ENCODE data around the gene MYH15.

MYH15 gene

DNA sequence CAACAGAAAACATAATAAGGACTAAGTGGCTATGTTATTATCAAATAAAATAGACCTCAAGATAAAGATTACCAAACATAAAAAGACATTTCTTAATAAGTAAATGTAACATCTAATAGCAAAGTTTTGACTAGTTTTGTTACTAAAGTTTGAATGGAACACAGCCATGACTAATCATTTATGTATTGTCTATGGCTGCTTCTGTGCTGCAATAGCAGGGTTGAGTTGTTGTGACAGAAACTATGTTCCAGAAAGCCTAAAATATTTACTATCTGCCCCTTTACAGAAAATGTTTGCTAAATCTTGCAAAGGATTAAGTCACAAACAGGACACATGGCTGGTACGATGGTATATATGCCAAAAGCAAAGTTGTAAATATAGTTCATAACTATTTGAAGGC, 37.9 kb upstream of the MYH15 start:
- no peak for DNase-seq (ENCODE audit: low spot score)
- in situ Hi-C loops (cut with MboI; ENCODE audit: low sequenced_read_pairs, unreplicated experiment), result no loop called here
- TF ChIP-seq, protein P1, sequence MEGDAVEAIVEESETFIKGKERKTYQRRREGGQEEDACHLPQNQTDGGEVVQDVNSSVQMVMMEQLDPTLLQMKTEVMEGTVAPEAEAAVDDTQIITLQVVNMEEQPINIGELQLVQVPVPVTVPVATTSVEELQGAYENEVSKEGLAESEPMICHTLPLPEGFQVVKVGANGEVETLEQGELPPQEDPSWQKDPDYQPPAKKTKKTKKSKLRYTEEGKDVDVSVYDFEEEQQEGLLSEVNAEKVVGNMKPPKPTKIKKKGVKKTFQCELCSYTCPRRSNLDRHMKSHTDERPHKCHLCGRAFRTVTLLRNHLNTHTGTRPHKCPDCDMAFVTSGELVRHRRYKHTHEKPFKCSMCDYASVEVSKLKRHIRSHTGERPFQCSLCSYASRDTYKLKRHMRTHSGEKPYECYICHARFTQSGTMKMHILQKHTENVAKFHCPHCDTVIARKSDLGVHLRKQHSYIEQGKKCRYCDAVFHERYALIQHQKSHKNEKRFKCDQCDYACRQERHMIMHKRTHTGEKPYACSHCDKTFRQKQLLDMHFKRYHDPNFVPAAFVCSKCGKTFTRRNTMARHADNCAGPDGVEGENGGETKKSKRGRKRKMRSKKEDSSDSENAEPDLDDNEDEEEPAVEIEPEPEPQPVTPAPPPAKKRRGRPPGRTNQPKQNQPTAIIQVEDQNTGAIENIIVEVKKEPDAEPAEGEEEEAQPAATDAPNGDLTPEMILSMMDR (IDR thresholded peaks at IDR 0.05; ENCODE audit: borderline replicate concordance, control extremely low read depth, extremely low read depth, insufficient read depth, missing control alignments), result no peak

DNA sequence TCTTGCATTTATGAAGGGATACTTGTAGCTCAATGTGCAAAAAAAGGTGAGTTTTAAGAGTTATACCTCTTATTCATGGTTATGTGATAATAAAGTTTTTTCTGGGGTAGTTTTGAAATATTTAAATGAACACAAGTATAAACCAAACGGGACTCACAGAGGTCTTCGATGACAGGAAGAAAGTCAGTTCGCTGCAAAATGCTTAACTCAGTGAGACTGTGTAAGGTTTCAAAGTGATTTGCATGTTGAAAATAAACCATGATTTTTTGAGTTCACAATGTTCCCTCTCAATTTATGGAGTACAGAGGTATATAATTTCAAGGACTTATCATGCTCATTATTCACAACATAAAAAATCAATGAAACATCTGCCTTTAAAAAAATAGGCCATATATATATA, 36.3 kb upstream of the MYH15 start:
- no peak for DNase-seq (ENCODE audit: low spot score)

DNA sequence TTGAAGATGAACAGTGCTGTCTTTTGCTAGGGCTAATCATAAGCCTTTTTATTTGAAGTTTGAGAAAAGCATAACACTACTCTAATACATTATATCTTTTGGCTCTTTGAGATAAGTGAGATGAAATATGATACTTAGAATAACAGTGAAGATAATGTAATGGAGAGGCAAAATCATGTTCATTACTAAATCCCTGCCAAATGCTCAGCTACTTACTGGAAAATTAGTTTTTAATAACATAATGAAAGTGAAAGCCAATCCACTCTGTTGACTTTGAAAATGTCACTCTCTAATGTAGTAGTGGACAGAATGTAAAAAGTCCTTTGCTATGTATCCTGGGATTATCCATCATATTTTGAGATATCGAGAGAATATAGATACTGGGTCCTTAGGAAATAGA, 35.9 kb upstream of the MYH15 start:
- TF ChIP-seq, protein P1 (IDR thresholded peaks at IDR 0.05; ENCODE audit: borderline replicate concordance, control extremely low read depth, extremely low read depth, insufficient read depth, missing control alignments), result no peak

More for the DNA sequence above, 36.3 kb upstream of the MYH15 start:
- in situ Hi-C loops (cut with MboI; ENCODE audit: low sequenced_read_pairs, unreplicated experiment), result no loop called here
- TF ChIP-seq, protein P1 (IDR thresholded peaks at IDR 0.05; ENCODE audit: borderline replicate concordance, control extremely low read depth, extremely low read depth, insufficient read depth, missing control alignments), result no peak

DNA sequence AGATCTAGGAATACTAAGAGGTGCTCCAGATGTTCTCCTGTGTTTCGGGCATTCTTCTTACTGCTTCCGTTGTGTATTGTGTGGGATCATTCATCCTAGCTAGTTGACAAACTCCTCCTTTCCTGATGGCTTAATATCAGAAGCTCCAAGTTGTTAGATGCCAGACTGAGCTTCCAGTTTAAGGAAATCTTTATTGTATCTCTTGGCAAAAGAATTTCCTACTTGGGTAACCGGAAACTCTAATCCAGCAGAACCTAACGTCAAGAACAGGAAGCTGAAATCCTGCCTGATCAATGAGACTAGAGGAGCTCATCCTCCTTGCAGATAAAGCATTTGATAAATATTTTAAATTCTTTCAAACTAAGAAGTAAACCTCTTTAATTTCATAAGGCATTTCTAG, 27.7 kb upstream of the MYH15 start:
- no peak for DNase-seq (ENCODE audit: low spot score)
- in situ Hi-C loops (cut with MboI; ENCODE audit: low sequenced_read_pairs, unreplicated experiment), result no loop called here
- TF ChIP-seq, protein P1 (IDR thresholded peaks at IDR 0.05; ENCODE audit: borderline replicate concordance, control extremely low read depth, extremely low read depth, insufficient read depth, missing control alignments), result no peak

More for the DNA sequence above, 35.9 kb upstream of the MYH15 start:
- in situ Hi-C loops (cut with MboI; ENCODE audit: low sequenced_read_pairs, unreplicated experiment), result no loop called here
- DNase-seq (ENCODE audit: low spot score), result no peak

DNA sequence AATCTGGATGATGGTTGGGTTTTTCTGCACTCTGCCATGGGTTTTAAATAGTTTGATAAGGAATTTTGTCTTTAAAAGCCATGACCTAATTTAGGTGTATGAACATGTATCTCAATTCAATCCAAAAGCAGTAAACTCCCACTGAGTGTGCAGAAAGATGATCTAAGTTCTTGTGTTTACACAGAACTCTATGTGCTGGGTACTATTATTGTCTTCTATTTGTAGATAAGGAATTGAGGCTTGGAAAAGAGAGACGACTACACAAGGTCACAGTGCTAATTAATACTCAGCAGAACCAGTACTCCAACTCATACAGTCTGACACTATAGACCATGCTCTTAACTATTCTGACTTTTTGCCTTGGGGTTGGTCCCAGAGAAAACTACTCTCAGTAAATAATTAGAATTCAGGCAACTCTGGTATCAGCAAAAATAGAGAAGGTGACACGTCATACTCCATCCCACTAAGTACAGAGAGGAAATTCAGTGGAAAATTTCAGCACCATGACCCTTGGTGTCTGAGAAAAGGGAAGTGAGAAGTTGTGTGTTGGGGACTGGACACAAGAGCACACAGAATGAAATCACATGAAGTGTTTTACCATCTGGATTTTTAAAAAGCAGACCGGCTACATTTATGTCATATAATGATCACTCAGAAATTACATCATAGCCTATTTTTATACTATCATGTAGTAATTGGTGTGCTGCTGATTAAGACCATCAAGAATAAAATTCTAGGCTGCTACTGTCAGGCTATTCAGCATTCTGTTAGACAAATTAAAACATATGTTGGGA, 18.3 kb upstream of the MYH15 start:
- in situ Hi-C loops (cut with MboI; ENCODE audit: low sequenced_read_pairs, unreplicated experiment), result no loop called here
- peak; percentile 26 for DNase-seq (ENCODE audit: low spot score)
- TF ChIP-seq, protein P1 (IDR thresholded peaks at IDR 0.05; ENCODE audit: borderline replicate concordance, control extremely low read depth, extremely low read depth, insufficient read depth, missing control alignments), result no peak

DNA sequence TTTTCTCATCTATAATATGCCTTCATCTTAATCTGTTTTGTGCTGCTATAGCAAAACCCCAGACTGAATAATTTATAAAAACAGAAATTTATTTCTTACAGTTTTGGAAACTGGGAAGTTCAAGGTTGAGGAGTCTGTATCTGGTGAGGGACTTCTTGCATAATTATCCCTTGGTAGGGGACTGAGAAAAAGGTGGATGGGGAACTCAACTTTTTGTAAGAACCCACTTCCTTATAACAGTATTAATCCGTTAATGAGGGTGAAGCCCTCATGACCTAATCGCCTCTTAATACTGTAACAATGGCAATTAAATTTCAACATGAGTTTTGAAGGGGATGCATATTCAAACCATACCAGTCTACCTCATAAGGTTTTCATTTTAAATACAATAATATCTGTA, 17.4 kb upstream of the MYH15 start:
- TF ChIP-seq, protein P1 (IDR thresholded peaks at IDR 0.05; ENCODE audit: borderline replicate concordance, control extremely low read depth, extremely low read depth, insufficient read depth, missing control alignments), result no peak
- in situ Hi-C loops (cut with MboI; ENCODE audit: low sequenced_read_pairs, unreplicated experiment), result no loop called here
- DNase-seq (ENCODE audit: low spot score), result no peak

Data from GM13976 (cell line).